Eye (tissue), 1 donor: ENCODE measurements around the gene MYO5B.

Experiments used
- DNase-seq: peaks from one replicate; pipeline ENCODE4 v3.0.0-alpha.2; 2015

The MYO5B gene

DNA sequence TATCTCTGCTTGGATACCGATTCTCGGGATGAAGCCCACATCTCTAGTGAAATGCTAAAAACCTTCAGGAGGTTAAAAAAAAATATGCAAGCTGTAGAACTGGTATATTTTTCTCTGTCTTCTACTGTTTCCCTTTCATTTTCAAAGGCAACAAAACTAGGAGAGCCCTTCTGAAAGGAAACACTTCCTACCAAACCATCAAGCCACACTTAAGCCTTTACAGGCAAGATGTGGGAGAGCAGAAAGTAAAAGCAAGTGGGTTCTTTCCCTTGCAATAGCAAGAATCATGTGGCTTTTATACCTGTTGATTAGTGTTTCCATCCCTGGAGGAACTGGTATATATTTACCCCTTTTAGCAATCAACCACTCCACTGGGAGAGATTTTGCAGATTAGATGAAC is 233.7 kb downstream of the MYO5B start:
- no peak for DNase-seq

DNA sequence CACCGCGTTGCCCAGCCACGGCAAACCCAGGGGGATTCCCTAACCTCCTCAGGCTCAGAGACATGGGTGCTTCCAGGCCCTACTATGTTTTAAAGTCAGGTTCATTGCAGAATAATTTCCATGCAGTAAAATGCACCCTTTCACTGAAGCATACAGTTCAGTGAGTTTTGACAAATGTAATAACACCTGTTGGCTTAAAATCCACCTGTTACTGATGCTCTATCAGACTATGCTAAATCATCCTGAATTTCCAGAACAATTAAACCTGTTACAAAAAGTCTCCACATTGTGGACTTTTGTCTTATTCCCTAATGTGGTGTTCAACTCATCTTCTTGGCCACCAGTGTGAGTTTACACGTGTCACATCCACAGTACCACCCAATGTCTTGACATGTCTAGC is 234.6 kb downstream of the MYO5B start:
- DNase-seq: no peak

DNA sequence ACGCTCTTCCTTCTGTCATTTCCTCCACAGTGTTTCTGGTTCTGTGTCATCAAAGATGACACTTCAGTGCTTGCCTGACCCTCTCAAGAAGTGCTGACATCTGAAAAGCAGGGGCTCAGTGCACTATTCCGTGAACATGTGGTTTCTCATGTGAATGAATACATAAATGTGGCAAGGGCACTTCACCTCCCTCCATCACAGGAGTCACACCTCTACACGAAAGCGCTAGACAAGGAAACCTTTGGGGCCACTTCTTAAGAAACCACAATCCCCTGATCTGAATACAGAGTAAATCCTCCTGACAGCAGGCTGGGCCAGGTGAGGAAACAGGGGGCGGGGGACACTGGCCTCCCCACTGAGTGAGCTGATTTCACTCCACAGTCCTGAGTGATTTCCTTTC is 235.8 kb downstream of the MYO5B start:
- no peak for DNase-seq

DNA sequence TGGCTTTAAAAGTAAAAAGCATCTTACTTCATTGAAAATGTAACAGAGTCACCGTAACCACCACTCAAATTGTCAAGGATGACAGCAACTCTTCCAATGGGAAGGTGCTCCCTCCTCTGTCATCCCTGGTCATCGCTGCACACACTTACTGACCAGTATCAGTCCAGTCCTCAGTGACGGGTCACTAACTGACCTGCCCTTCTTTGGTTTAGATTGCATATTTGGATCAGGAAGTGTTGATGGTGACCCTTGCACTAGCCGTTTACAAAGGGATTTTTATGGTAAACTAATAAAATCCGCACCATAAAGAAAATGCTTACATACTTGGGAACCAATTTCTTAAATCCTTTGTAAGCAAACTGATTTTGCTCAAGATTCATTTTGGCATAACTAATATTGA is 239.7 kb downstream of the MYO5B start:
- DNase-seq: no peak

DNA sequence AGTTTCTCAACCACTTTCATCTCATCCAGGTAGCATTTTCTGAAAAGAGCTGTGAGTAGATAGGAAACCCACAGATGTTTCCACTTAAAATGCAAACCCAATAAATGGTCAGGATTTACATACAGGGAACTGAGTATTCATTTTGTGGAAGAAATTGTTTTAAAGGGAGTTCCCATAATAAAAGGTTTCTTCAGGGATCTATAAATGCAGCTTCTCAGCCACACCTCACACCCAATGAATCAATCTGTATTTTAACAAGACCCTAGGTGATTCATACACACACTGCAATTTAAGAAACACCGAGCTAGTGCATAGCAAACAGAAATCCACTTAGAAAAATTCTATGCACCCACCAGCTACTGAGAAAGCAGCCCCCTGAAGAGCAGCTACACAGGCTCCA is 241.6 kb downstream of the MYO5B start:
- no peak for DNase-seq

DNA sequence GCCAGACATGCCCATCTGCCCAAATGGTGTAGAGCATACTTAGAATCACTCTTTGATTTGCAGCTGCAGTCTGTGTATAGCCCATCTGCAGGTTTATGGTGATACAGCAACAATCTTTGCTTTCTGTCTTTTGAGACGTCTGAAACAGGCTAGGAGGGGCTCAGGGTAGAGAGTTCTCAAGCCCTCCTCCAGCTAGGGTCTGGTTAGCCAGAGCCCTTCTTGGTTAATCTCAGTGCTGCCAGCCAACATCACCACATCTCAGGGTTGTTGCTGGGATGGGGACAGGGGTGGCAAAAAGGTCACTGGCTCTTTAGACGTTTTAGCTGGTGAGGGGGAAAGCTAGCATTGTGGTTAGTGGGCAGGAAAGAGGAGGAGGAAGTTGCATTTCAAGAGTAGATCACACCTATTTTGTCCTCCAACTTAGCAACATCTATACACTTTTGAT is 245.0 kb downstream of the MYO5B start:
- DNase-seq: no peak

DNA sequence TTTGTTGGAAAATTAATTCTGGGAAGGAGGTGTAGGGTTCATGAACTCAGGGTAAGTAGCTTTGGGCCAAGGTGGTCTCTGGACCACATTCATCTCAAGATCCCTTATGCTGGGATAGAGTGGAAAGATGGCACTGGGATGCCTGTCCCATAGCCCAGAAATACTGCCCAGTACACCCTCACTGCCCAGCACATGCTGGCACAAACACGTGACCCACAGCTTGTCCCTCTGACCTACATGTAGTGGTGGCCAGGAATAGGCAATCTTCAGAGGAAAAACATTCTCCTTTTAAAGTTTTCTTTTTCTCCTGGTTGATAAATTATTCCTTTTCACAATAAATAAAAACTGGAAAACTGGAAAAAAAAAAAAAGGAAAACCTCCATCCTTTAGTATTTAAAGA is 246.0 kb downstream of the MYO5B start:
- DNase-seq: no peak

DNA sequence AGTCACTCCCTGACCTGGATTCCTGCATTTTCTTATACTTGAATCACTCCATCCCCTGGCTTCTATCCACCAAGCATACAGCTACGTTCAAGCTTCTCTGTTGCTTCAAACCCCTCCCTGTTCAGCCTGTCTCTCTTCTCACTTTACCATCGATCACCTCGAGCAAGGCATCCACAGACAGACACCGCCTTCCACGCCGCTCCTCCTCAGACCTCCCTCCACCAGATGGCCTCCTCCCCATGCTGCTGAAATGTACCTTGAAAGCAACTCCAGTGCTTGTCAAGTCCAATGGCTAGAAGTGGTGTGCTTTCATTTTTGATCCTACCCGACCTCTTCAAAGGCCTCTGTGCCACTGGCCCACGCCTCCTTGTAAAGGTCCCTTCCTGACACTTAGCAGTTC is 250.3 kb downstream of the MYO5B start:
- peak; percentile 24 for DNase-seq

DNA sequence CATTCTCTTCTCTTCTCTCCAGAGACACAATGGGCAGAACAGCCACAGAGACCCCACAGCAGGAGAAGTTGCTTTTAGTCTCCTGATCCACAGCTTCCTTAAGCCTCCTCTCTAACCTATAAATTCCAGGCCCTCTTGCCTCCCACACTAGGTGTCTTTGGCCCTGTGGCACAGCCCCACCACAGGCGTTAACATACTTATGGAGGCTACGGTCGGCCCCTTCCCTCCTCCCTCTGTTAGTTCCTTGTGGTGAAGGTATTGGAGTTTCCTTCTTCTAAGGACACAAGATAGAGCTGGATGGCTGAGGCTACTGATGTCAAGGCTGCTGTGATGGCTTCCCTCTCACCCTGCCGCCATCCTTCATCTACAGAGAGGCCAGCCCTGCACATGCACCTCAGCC is 258.1 kb downstream of the MYO5B start:
- DNase-seq: no peak

DNA sequence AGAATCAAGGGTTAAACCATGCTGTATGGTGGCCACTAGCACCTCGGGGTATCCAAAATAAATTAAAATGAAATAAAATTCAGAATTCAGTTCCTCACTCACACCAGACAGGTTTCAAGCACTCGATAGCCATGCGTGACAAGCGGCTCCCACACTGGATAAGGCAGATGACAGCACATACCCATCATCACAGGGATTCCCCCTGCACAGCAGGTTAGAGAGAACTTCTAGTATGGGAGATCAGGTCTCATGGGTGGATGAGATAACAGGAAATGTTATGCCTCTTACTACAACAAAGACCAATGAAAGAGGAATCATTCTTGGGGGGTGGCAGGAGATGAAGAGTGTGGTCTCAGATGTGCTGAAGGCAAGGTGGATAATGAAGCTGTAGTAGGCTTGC is 259.7 kb downstream of the MYO5B start:
- no peak for DNase-seq

DNA sequence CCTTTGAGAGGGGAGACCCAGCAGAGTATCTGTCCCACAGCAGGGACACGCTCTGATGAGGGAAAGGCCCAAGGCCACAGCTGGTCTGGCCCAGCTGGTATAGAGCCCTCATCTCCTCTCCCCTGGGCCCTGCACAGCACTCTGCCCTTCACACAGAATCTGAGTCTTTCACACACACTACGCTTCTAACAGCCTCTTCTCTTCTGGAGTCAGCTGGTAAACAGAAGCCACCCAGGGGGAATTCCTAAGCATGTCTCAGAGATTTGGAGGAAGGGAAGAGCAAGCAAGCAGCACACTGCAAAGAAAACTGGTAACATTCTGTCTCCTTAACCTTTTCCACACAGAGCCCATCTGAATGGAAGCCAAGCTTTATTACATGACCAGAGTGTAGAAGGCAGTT is 260.5 kb downstream of the MYO5B start:
- DNase-seq: peak; percentile 81

DNA sequence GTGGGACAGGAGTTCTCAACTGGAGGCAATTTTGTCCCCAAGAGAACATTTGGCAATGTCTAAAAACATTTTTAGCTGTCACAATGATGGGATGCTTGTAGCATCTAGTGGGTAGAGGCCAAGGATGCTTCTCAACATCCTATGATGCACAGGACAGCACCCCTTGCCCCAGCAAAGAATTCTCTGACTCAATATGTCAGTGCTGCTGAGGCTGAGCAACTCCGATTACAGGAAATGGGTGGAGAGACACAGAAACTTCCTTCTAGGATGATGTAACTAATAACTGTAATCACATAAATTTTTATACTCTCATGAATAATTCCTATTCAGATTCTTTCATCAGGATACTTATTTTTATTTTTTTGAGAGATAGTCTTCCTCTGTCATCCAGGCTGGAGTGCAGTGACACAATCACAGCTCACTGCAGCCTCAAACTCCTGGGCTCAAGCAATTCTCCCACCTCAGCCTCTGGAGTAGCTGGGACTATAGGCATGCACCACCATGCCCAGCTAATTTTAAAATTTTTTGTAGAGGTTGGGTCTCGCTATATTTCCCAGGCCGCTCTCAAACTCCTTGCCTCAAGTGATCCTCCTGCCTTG is 261.3 kb downstream of the MYO5B start:
- no peak for DNase-seq

DNA sequence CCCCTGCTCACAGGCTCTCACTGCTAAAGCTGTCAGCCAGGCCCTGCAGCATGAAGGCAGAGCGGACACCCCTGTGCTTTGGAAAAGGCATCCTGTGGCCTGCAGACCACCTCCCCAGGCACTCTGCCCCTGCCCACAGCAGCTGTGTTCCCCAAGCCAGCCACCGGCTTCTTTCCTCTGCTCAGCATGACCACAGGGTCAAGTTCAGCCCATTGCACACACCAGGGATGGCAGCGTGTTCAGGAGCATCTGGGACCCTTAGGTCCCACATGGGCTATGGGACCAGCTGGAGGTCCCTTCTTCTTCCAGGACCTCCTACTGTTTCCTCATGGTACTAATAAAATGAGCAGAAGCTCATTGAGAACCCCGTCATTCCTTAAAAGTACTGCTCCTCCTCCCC is 263.2 kb downstream of the MYO5B start:
- no peak for DNase-seq

DNA sequence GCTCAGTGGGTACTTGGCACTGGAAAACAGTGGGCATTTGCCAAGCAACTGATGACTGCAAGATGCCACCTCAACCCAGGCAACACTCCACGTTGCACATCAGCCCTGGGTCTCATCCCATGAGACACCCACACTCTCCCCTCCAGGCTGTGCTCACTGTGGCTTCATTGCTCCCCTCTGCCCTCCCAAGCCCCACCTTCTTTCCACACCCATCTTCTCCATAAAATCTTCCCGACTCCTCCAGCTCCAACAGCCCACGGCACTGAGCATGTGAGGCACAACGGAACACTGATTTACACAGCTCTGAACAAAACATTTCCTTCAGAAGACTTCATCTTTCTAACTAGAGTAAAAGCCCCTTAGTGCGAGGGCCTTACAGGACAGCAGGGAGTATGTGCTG is 263.8 kb downstream of the MYO5B start:
- no peak for DNase-seq

DNA sequence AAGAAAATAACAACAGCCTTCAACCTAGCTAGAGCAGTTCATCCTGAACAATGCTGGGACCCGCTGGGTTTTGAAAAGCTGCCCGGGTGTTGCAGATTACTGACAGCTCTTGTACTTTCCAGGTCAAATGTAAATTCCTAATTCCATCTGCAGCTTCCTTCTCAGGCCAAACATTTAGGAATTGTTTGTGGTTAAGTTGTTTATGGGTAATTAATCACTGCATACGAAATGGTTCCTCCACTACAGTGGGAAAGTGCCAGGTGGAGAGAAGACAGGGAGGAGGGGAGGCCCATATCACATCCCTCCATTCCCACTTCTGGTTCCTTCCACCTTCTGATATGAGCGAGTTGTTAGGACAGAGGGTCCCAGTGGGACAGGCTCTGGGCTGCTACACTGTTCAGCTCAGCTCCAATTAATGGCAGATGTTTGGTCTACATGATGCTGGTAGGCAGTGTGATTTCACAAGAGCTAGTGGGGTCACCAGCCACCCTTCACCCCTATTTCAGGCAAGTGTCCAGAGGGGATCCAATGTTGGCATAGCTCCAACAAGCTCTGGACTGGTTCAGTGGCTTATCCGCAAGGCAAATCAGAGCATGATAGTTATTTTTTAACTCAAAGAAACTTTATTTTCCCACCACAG is 268.7 kb downstream of the MYO5B start:
- no peak for DNase-seq

DNA sequence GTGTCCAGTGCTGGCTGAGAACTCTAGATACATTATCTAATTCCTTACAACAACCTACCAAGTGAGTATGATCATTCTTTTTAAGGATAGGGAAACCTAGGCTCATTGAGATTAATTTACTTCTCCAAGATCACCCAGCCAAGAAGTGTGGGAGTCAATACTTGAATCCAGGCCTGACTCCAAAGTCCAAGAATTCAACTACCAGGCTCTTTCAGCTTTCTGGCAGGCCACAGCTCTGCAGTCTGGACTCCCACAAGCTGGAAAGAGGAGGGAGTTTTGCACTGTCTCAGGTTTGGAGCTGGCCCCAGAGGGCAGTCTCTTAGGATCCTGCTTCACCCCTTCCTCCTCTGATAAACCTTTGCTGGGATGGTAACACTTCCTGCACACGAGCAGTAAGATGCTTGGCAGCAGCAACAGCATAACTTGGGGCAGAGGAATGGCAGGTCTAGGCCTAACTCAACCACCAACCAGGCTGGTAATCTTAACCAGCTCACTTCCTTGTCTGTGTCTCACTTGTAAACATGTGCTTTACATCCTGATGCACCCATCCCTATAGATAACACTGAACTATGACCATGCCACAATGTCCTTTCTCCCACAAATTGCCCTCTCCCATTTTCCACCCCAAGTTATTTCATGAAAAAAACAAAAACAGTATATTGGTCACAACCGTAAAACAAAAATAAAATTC is 270.5 kb downstream of the MYO5B start:
- no peak for DNase-seq

DNA sequence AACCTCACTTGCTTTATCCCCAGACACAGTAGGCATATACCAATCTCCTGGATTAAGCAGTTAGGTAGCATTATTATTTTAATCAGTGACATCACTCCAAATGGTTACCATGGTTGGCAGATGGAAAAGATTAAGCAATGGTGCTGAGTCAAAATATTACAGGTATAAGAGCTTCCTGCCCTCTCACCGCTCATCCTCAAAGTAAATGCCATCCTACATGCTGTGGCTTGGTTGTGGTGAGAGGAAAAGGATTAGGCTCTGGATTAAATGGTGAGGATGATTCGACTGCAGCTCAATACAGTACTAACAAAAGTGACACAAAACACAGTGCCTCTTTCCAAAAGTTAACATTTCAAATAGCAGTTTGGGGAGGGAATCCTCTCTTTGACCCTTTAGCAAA is 272.7 kb downstream of the MYO5B start:
- no peak for DNase-seq

DNA sequence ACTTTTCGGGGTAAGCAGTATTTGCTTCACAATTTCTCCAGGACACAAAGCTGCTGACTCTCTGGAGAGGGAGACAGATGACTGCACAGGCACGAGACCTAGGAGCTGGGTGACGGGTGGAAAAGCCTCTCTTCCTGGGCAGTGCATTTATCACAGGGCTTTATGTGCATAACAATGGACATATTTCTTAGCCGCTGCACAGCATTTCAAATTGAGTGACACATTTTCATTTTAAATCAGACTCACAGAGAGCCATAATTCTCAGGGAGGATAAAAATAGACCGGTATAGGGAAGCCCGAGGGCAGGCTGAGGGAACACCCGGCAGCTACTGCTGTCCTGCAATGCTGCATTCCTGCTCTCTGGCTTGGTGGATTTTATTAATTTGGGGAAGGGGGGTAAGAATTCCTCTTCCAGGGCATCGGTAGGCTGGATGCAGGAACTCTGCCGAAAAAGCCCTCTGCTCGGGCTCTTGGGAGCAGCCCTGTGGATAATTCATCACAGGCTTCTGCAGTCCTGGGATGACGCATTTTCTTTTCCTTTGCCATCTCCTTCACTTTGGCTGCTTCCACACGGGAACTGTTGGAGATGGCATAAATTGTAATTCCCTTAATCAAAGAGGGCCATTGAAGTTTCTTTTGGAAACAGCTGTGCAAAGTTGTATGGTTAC is 273.5 kb downstream of the MYO5B start:
- peak; percentile 64 for DNase-seq

DNA sequence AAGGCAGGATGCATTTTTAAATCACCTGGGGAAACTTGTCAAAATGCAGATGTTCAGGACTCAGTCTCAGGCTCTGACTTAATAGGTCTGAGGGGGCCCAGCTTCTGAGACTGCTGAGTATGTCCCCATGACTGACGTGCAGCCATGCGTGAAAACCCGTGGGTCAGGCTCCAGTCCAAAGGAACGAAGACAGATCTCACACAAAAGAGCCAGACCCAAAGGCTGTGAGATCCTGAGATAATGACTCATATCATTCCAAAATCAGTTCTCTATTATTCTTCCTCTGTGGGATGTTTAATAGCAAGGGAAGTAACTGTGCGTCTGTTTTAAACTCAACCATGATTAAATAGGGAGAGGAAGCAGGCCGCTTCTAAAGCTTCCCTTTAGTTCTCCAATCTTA is 274.2 kb downstream of the MYO5B start:
- DNase-seq: peak; percentile 81

DNA sequence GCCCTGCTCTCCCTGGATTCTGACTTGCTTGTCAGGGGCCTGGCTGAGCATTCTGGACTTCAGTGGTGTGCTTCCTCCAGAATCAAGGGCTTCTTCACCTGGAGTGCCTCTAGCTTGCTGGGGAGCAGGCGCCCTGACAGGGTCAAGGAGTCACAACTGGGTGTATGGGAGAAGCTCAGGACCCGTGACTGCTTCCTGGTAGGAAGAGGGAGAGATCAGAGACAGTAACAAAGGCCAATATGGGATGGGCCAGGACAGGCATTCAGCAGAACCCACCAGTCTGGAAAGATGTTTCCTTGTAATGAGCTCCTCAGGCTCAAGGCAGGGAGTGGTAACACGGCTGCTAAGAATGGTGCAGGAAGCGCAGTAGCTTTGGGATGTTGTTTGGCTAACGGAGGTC is 277.2 kb downstream of the MYO5B start:
- no peak for DNase-seq

DNA sequence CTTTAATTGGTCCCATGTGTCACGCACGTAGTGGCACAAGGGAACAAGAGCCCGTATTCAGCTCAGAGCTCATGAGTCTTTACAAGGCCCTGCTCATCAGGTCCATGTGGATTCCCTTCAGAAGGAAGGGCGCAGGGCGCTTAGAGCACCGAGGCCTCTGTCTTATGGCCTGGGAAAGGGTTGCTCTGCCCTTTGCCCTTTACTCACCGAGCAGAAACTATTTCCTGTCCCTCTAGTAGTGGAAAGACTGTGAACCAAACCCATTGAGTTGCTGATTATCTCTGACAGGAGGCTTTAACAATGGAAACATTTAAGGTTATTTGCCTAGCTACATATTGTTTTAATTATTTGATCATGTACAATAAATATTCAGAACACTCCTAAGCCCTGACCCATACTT is 279.6 kb downstream of the MYO5B start:
- no peak for DNase-seq

DNA sequence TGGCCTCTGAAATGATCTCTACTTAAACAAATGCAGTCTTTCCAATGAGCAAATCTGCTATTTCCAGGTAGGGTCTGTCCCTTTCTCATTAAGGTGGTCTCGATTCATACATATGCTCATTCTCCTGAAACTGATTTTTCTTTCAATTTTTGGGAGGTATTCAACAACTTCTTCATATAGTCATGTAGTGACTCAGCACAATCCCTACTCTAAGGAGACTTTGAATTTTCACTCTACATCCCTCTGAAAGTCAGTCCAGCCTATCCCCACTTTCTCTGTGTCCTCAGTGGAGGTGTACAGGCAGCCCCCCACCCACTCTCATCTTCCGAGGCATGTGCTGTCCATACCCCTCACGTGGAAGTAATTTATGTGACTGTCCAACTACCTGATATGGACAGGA is 281.7 kb downstream of the MYO5B start:
- DNase-seq: no peak

DNA sequence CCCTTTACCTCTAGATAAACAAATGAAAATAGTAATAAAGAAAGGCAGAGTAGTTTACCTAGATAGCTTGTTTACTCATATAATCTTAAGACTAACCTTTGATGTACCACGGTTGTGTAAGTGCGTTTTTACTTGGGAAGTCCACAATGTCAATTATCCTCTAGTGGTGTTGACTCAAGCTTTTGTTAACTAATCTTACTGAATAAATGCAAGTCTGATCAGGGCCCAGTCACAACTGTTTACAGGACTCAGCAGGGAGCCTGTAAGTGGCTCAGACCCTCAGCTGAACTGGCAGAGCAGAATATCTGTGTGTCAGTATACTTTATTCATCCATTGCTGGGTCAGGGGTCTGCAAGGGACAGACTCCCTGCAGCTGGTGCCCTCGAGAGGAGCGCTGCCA is 283.5 kb downstream of the MYO5B start:
- peak; percentile 69 for DNase-seq

DNA sequence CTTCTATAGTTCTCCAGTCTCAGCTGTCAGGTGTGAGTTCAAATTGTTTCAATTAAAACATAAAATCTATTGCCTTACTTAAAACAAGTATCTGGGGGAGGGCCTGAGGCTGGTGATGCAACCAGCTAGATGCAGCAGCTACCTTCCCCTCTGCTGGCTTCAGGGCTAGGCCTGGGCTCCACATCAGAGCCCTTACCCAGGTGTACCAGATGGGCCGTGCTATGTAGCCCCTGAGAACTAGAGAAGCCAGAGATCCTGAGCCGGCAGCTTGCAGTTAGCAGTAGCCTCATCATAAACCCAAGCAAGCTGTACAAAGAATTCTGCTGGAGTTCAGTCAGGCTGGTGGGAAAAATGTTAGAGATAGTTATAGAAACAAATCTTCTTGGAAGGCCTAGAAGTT is 284.0 kb downstream of the MYO5B start:
- DNase-seq: no peak
